ENCODE data around the gene CHI3L1. TPM values are rescaled to one million over a fixed set of nuclear protein-coding genes. Genes with fewer than 3 reads are reported as not detected.

The CHI3L1 gene
- total RNA-seq, 4 donors from 2014 or later, result 6.2 to 28.2 (median 21.2) TPM; not detected in 1

GRCh38 chr1:203146042-203146369 is 40.5 kb downstream of the CHI3L1 start:
- Histone ChIP-seq H3K4me1 (no peaks in the 10 kb centered on the region), H3K27me3 (no peaks in the 10 kb centered on the region), H3K9me3 (no peaks in the 10 kb centered on the region), H3K4me3 (no peak overlapping the region), H3K36me3 (no peaks in the 10 kb centered on the region), H3K27ac (no peak overlapping the region)
- intact Hi-C loops (cut with DNase I; ENCODE audit: low total_unique reads), result no loop called here
- TF ChIP-seq POLR2A (IDR thresholded peaks at IDR 0.05) (no peak), CTCF (IDR thresholded peaks at IDR 0.05) (no peak)
- DNase-seq, result no peak

GRCh38 chr1:203145321-203146041 is 41.0 kb downstream of the CHI3L1 start:
- H3K27ac ChIP-seq, result no peak overlapping the region
- no peak for DNase-seq
- no peaks in the 10 kb centered on the region for H3K36me3 ChIP-seq
- H3K4me1 ChIP-seq, result no peaks in the 10 kb centered on the region
- H3K9me3 ChIP-seq, result no peaks in the 10 kb centered on the region
- TF ChIP-seq CTCF (IDR thresholded peaks at IDR 0.05), result no peak
- TF ChIP-seq POLR2A (IDR thresholded peaks at IDR 0.05), result no peak
- H3K4me3 ChIP-seq, result no peak overlapping the region
- no peaks in the 10 kb centered on the region for H3K27me3 ChIP-seq
- intact Hi-C loops (cut with DNase I; ENCODE audit: low total_unique reads), result no loop called here

GRCh38 chr1:203144661-203145060 is 41.8 kb downstream of the CHI3L1 start:
- TF ChIP-seq CTCF (IDR thresholded peaks at IDR 0.05) (no peak), POLR2A (IDR thresholded peaks at IDR 0.05) (no peak)
- Histone ChIP-seq H3K9me3 (no peaks in the 10 kb centered on the region), H3K36me3 (no peaks in the 10 kb centered on the region), H3K4me1 (no peaks in the 10 kb centered on the region), H3K27me3 (no peaks in the 10 kb centered on the region), H3K4me3 (no peak overlapping the region), H3K27ac (no peak overlapping the region)
- DNase-seq, result no peak
- intact Hi-C loops (cut with DNase I; ENCODE audit: low total_unique reads), result no loop called here

GRCh38 chr1:203143641-203144040 is 42.9 kb downstream of the CHI3L1 start:
- Histone ChIP-seq H3K27ac (no peak overlapping the region), H3K36me3 (no peaks in the 10 kb centered on the region), H3K27me3 (no peaks in the 10 kb centered on the region), H3K4me3 (no peak overlapping the region), H3K9me3 (no peaks in the 10 kb centered on the region), H3K4me1 (no peaks in the 10 kb centered on the region)
- TF ChIP-seq POLR2A (IDR thresholded peaks at IDR 0.05) (no peak), CTCF (IDR thresholded peaks at IDR 0.05) (no peak)
- intact Hi-C loops (cut with DNase I; ENCODE audit: low total_unique reads), result no loop called here
- DNase-seq, result no peak

- intact Hi-C loops (cut with DNase I; ENCODE audit: low total_unique reads), result no loop called here
- Histone ChIP-seq H3K4me1 (no peaks in the 10 kb centered on the region), H3K4me3 (no peak overlapping the region), H3K27me3 (no peaks in the 10 kb centered on the region), H3K9me3 (no peaks in the 10 kb centered on the region), H3K36me3 (no peaks in the 10 kb centered on the region), H3K27ac (no peak overlapping the region)
- no peak for DNase-seq
- no peak for TF ChIP-seq CTCF (IDR thresholded peaks at IDR 0.05)
- no peak for TF ChIP-seq POLR2A (IDR thresholded peaks at IDR 0.05)
These were observed 43.7 kb downstream of the CHI3L1 start for GRCh38 chr1:203142684-203143408.
